Hematopoietic multipotent progenitor cell treated with erythropoietin and hydrocortisone succinate and interleukin-3 and kit ligand, for 15 days (in vitro differentiated cells): ENCODE measurements around the gene UBAC2.

Source experiments
- DNase-seq: peaks from one replicate; pipeline ENCODE4 v3.0.0-alpha.2; 2015; ENCODE audit warnings: low spot score

UBAC2 gene

DNA sequence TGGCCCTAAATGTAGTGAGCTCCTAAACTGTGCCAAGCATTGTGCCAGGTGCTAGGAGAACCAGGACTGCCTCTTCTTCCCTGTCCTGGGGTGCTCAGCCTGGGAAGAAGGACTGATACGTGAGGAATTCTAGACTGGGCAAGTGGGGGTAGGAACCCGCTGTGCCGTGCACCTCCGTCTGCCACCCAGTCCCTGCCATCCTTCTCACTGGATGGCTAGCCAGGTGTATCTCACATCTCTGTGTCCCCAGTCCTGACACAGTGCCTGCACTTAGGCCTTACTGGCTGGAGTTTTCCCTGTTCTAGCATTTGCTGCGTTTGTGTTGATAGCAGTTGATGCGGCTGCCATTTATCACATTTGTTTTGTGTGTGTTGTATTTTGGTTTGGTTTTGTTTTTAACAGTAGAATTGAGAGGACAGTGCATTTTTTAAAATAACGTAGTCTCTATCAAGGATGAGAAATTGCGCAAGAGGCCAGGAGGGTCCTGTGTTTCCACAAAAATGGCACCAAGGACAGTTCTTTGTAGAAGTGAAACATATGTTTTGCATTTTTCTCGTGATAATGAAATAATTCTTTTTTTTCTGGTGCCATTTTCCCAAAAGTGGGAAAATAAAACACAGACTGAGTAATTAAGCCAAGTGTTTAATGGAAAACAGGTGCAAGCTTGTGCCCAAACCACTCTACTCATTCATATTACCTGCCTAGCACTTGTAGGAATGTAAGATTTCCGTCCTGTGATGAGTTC lies 111.3 kb downstream of the UBAC2 start:
- DNase-seq: no peak

DNA sequence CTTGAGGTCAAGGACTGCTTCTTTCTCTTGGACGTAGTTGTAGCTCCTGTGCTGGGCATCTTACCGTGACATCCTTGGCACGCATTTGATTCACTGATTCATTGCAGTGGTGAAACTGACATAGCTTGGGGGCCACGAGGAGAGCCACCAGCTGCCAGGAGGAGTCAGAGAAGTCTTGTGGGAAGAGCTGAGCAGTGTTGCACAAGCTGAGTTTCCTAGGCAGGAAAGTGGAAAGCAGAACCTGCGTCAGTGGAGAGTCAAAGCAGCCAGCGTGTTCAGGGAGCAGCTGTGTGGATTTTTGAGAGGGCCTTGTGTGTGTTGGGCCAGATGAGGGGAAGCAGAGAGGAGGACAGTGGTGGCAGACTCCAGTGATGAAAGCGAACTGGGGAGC lies 111.8 kb downstream of the UBAC2 start:
- no peak for DNase-seq

DNA sequence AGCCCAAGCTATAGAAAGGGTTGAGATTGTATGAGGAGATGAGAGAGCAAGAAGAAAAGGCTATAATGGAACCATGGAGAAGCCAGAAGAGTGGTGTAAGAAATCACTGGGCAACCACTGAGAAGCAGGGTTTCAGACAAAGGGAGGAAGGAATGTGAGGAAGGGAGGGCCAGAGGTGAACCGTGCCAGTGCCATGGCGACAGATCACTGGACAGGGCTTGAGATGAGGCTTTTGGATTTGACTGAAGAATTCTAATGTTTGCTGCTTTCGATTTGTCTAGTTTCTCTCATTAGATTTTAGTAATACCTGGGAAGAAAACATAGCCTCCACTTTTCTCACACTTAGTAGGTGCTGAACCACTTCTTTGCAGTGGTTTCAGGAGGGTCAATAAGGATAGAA lies 112.8 kb downstream of the UBAC2 start:
- no peak for DNase-seq

DNA sequence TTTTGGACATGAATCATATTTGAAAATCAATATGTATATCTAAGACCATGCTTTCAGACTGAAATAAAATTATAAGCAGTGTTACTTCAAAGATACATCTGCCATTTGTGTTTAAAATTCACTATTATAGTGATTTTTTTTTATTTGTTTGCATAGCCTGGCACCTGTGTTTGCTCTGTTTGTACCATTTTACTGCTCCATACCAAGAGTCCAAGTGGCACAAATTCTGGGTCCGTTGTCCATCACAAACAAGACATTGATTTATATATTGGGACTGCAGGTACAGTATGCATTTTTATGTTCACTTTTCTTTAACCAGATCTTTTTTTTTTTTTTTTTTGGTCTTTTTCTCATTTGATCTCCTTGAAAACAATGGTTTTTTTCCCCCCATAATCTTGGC lies 113.3 kb downstream of the UBAC2 start:
- DNase-seq: no peak

DNA sequence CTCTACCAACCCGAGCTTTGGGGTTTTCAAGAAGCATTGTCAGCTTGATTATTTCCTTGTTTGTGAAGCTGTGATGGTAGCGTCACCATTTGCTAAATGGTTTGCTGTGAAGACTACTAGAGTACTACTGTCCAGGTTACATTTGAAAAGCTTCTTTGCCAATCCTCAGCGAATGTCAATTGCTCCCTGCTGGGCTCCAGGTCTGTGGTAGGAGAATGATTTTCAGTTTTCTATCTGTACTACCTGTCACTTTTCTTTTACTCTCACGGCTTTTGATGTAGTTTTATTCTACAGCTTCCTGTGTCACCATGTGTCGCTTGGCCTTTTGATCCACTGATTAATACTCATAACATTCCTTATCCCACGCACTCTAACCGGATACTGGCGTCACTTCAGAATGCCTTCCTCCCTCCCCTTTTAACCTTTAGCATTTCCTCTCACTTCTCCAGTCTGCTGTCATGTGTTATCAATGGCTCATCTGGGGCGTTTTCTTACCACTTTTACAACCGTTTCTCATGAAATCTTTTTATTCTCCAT lies 114.1 kb downstream of the UBAC2 start:
- DNase-seq: no peak

DNA sequence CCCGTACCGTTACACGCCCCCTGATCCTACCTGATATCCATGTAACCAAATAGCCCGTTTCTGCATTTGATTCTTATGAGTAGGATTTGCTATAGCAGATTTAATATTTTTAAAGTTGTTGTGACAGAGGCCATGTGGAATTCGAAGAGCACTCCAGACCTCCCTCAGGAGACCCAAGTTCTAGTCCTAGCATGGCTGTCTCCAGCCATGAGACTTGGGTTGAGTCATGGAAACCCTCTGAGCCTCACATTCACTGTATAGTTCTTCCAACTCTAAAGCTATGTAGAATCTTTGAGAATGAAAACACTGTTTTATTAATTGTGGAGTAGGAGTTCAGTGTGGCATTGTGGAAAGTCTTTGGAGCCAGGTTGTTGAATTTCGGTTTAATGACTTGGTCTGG lies 114.5 kb downstream of the UBAC2 start:
- DNase-seq: no peak

DNA sequence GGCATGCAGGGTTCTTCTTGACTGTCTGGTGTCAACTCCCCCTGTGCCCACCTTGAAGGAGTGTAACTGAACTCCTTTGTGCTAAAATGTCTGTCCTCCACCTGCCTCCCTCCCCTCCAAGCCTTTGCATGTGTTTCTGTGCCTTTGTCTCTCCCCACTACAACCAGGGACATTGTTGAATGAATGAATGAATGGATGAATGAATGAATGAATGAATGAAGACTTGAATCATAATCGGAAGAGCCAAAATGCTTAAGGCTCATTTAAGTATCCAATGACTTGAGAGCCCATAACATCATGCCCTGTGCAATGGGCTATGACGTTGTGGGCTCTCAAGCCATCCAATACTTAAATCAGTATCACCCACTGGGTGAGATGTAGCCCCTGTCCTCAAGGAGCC lies 115.6 kb downstream of the UBAC2 start:
- DNase-seq: no peak

DNA sequence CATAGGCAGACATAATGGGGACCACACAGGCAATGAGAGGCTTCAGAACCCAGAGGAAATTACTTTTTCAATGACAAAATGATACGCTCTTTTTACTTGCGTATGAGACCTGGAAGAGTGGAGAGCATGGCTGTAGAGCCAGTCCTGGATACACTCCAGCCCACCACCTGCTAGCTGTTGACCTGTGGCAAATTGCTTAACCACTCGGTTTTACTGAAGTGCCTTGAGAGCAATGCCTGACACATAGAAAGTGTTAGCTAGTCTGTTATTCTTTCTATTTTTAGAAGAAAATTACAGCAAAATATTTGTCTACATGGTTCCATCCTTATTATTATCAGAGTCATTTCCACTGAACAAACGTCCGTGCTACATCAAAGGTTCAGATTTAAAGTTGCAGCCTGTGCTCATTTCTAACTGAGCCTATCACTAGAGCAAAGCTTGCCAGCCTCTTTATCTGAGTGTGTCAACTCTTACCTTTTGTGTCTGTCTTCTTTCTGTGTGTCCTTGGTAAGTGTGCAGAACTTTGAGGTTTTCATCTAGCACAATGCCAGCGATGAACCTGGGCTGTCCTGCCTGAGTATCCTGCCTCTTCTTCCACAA lies 116.1 kb downstream of the UBAC2 start:
- no peak for DNase-seq

DNA sequence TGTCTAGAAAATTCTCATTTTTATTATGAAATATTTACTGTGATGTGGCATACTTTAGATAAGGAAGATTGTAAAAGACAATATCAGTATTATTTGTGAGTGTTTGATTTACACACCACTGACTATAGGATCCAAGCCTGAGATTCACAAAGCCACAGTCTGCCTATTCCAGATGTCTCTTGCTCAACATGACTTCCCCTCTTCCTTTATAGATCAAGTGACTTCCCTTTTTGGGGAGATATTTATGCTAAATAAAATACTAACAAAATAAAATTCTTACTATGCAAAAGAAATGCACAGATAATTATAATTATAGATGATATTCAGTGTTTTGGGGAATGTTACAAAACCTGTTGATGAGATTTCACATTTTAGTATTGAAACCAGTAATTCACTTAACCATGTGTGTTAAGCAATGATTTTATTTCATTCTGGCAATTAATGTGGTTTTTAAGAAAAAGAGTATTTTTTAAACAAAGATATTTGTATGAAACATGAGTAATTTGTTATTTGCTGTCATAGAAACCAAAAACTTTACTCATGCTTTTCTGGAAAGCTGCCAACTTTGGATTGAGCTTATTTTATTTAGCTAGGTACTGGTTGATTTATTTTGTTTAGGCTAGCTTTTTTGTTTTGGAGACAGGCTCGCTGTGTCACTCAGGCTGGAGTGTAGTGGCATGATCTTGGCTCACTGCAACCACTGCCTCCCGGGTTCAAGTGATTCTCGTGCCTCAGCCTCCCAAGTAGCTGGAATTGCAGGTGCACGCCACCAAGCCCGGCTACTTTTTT lies 120.2 kb downstream of the UBAC2 start:
- peak; percentile 81 for DNase-seq

DNA sequence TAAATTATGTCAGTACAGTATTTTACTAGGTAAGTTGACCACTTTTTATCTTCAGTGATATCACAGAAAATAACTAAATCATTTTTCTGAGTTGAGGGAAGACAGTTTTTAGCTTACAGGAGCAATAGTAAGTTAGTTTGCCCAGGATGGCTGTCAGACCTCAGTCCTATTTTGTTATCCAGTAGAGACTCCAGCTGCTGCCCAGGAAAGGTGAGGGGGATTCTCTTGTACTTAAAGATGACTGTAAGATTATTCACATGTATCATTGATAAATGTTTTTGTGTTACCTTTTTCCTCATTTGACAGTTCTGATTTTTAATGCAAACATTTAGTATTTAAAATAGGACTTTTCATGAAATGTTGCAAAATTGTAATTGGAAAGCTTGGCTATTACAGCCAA lies 121.1 kb downstream of the UBAC2 start:
- DNase-seq: no peak

DNA sequence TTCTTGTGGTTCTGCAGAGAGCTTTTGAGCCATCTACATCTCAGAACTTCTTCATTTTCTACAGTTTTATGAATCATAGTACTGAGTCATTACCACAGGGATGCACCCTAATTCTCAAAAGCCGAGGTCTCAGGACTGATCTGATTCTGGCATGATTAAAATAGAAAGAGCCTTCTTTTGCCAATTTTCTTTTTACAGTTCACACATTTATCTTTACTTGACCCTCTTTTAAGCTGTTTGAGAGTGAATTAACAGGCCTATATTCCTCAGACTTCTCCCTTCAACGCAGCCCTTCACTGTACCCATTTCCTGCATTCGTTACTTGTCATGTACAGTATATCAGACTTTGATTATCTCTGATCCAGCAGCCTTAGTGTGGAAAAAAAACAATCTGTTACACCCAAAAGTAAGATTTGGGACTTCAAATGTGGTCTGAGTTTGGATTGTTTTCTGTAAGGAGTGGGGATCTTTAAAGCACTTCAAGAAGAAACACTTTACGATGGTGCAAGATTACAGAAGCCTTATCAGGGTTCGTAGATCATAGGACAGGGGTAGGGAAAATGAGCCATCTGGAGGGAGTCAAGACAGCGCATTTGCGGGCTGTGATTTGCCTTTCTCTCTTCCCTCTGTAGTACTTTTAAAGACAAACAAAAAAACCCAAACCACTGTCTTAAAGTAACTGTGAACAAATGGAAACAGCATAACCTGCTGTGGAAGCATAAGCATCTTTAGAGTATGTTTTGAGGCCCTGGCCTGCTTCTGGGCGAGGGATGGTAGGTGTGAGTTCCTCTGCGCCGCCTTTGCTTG lies 121.8 kb downstream of the UBAC2 start:
- peak; percentile 47 for DNase-seq

DNA sequence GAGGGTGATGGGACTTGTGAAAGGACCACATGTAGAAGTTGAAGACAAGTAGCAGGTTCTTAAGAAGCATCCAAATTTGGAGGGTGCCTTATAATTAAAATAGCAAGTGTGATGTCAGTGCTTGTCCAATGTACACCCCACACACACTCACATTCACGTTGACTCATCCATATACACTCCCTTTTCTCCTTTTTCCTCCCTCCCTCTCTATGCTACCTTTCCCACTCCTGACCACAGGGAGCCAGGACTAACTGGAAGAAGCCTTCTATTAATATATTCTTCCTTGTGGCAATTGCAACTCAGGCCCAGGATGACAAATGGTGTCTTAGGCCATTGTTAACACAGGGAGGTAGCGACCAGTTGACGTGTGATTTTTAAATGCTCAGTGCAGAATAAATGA lies 122.8 kb downstream of the UBAC2 start:
- DNase-seq: no peak

DNA sequence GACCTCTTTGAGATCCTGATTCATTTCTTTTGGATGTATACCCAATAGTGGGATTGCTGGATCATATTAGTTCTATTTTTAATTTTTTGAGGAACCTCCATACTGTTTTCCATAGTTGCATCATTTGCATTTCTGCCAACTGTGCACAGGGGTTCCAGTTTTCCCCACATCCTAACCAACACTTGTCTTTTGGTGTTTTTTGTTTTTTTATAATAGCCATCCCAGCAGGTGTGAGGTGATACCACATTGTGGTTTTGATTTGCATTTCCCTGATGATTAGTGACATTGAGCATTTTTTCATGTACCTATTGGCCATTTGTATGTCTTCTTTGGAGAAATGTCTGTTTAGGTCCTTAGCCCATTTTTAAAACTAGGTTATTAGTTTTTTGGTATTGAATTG lies 125.4 kb downstream of the UBAC2 start:
- no peak for DNase-seq

DNA sequence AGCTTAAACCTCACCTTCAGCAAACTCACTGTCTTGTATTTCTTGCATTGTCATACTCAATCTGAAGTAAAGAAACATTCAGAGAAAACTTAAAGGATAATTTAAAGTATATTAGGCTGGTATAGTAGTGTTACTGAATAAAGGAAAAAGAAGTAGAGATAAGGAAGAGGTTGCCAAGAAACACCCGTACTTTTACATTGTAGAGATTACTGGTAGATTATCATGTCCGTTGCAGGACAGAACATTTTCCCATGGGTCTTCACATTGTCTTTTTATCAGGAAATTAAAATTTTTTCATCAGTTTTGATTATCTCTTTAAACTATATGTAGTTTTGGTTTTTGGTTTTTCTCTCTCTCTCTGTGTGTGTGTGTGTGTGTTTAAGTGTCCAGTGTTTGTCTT lies 126.5 kb downstream of the UBAC2 start:
- DNase-seq: no peak

DNA sequence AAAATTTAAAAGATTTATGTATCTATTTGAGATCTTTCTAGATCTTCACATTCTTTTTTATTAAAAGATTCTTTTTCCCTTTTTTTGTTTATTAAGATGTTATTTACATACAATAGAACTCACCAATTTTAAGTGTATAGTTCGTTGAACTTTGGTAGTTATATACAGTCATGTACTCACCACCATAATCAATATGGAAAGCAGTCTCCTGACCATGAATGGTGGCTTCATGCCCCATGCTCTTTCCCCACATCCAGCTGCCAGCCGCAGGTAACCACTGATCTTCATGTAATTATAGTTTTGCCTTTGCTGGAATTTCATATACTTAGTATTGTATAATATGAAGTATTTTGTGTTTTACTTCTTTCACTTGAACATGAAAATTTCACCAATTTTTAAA lies 127.1 kb downstream of the UBAC2 start:
- no peak for DNase-seq

DNA sequence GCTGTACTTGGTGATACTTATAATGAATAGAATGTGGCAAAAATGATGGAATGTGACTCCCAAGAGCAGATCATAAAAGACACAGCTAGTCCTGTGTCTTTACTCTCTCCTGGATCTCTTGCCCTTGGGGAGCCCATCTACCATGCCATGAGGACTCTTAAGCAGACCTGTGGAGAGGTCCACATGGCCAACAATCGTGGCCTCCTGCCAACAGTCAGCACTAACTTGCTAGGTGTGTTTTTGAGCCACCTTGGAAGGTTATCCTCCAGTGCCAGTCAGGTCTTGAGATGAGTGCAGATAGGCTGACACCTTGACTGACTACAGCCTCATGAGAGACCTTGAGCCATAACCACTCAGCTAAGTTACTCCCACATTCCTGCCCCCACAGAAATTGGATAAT lies 128.8 kb downstream of the UBAC2 start:
- DNase-seq: no peak

DNA sequence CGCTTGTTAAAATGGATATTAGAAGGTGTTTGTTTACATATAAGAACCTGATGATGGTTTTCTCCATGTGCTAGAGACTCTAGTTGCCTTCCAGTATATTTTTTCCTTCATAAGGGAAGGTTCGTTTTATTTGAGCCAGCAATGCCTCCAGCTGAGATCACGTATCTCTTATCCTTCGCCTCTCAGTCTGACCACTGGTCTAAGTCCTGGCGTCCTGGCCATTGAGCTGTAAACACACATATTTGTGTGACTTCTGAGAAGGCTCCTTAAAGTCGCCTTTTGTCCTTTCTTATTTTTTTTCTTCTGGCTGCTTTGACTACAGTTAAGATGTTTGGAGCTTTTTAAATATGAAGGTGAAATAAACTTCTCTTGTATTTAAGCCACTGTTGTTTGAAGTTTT lies 130.3 kb downstream of the UBAC2 start:
- no peak for DNase-seq

DNA sequence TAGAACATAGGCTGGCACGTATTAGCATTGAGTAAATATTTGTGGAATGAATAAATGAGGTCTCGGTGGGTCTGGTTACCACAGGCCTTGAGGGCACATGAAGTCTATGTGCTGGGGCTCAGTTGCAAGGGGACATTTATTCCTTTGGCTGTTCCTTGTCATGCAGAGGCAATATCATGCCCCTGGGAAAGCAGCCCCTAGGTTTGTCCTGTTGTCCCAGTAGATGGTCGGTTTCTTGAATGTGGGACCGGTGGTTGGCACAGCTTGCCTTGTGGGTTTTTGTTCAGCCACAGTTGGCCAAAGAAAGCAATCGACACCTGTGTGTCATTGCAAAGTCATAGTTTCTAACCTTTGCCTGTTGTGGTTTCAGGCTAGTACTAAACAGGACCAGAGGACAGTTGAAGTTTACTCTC lies 131.2 kb downstream of the UBAC2 start:
- no peak for DNase-seq

DNA sequence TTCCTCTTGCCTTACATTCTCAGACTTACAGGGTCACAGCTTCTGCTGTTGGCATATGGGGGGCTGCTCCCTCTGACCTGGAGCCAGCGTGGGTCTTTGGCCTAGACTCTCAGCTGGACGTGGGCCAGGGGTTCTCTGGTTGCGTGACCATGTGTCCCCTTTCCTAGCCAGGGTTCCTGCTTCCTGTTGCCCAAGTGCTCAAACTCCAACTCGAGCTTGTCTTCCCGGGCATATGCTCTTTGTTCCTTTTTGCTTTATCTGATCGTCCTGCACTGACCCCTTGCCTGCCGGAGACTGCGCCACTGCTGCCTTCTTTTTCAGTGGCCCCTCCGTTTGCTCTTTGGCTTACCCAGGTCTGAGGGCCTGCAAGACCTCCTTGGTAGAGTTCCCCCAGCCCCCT lies 131.8 kb downstream of the UBAC2 start:
- DNase-seq: no peak

DNA sequence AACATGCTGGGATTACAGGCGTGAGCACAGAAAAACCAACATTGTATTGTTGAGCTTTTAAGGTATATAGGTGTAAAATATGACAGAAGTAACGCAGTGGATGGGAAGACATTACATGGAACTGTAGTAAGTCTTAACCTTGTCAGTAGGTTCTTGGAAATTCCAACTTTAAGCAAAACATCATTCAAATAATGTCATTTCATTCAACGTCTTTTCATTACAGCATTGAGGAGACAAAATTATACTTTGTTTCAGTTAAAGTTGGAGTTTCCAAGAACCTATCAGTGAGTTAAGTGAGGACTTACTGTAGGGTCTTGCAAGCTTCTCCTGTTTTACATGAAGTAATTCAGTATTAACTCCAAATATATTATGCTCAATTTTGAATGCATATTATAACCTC lies 133.6 kb downstream of the UBAC2 start:
- DNase-seq: no peak

DNA sequence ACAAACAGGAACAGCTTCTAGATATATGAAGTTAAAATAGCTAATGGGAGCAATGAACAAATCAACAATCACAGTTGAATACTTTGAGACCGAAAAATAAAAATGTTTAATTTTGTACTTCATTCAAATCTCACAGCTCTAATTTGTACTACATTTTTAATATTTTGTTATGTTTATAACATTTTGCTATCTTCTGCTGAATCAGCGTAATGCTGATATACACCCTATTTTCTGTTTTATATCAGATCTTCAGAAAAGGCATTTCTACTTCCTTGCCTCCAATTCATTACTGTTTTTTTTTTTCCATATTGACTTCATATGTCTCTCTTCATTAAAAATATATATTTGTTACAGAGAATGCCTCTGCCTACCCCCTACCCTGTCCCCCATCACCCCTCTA lies 134.4 kb downstream of the UBAC2 start:
- DNase-seq: no peak

DNA sequence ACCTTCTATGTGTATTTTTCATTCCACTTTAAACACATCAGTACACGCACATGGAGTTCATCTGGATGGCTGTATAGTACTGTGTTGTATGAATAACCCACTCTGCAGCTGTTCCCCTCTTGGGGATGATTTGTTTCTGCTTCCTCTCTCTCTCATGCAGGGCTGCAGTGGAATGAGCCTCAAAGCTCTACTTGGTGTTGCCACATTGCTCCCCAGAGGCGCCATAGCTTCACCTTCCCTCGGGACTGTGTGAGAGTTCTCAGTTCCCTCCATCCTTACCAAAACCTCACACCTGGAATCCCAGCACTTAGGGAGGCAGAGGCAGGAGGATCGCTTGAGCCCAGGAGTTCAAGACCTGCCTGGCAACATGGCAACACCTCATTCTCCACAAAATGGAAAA lies 134.9 kb downstream of the UBAC2 start:
- DNase-seq: no peak
